Nephron (organoid): ENCODE measurements around the gene ADCY5.

ENCODE experiments used
- H3K27ac Mint-ChIP-seq, 3 experiments: 2 replicates each; pipeline ENCODE4 v1.8.0; 2020; ENCODE audit warnings: mixed read lengths in 3 of 3, mild to moderate bottlenecking in 2 of 3, moderate library complexity in 1 of 3
- H3K27me3 Mint-ChIP-seq: 2 replicates; pipeline ENCODE4 v1.8.0; 2021; ENCODE audit warnings: low read depth, mild to moderate bottlenecking, moderate library complexity, mixed read lengths
- H3K36me3 Mint-ChIP-seq: 2 replicates; pipeline ENCODE4 v1.8.0; 2020; ENCODE audit warnings: low read depth, mixed read lengths
- H3K4me1 Mint-ChIP-seq: 2 replicates; pipeline ENCODE4 v1.8.0; 2020; ENCODE audit warnings: mixed read lengths
- H3K4me3 Mint-ChIP-seq, 3 experiments: 2 replicates each; pipeline ENCODE4 v1.8.0; 2020; ENCODE audit warnings: mild to moderate bottlenecking in 3 of 3, mixed read lengths in 3 of 3, moderate library complexity in 2 of 3
- H3K9me3 Mint-ChIP-seq: 2 replicates; pipeline ENCODE4 v1.8.0; 2020; ENCODE audit warnings: mixed read lengths
- TF ChIP-seq, protein P1 (sequence below), 3 experiments: fragments of 200-600 bp; sonication (generic); IDR thresholded peaks; one replicate each; pipeline ENCODE4 v1.5.0; 2021; ENCODE audit warnings: antibody characterized with exemption in 3 of 3; ENCODE audit not compliant: unreplicated experiment in 3 of 3

ADCY5 gene

DNA sequence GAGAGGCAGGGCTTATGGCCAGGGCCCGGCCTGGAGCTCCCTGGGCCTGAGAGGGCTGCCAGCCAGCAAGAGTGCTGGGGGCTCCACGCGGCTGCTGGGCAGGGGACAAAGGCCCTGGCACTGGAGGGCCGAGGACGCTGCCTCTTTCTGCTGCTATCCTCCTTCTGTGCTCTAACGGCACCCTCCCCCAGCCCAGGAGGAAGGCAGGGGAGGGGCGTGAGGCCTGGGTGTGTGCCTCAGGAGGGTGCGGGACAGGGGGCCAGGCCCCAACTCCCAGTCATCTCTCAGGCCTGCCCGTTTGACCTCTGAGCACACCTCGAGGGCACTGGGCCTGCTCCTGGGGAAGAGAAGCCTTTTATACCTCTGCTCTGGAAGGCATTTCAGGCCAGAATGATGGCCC is 115.5 kb downstream of the ADCY5 start:
- H3K36me3 Mint-ChIP-seq: no peaks in the 10 kb centered on the region
- no peaks in the 10 kb centered on the region for H3K9me3 Mint-ChIP-seq

DNA sequence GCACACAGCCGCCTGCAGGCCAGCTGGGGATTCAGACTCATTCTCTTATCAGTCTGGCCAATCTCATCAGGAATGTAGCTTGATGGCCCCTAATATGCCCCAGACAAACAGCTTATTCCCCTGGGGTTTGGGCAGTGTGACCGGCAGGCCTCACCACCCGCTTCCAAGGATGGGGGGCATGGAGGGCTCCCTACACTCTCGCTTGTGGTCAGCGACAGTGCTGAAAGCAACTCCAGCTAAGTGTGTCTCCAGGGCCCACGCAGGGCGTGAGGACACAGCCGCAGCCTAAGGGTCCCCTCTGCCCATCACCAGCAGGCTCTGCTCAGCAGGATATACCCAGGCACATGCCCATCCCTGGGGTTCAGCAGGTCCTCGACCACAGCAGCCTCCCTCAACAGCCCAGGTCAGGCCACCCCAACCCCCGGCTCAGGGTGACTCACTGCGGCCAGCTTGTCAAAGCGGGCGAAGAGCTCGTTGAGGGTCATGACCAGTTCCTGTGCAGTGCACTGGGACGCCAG is 116.7 kb downstream of the ADCY5 start:
- no peak overlapping the region for H3K27ac Mint-ChIP-seq
- no peaks in the 10 kb centered on the region for H3K9me3 Mint-ChIP-seq
- TF ChIP-seq, protein P1, sequence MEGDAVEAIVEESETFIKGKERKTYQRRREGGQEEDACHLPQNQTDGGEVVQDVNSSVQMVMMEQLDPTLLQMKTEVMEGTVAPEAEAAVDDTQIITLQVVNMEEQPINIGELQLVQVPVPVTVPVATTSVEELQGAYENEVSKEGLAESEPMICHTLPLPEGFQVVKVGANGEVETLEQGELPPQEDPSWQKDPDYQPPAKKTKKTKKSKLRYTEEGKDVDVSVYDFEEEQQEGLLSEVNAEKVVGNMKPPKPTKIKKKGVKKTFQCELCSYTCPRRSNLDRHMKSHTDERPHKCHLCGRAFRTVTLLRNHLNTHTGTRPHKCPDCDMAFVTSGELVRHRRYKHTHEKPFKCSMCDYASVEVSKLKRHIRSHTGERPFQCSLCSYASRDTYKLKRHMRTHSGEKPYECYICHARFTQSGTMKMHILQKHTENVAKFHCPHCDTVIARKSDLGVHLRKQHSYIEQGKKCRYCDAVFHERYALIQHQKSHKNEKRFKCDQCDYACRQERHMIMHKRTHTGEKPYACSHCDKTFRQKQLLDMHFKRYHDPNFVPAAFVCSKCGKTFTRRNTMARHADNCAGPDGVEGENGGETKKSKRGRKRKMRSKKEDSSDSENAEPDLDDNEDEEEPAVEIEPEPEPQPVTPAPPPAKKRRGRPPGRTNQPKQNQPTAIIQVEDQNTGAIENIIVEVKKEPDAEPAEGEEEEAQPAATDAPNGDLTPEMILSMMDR (IDR thresholded peaks at IDR 0.05; ENCODE audit: unreplicated experiment in 3 of 3): no peak
- H3K36me3 Mint-ChIP-seq: no peaks in the 10 kb centered on the region
- H3K27me3 Mint-ChIP-seq: peaks cover 19% of the 10 kb centered on the region
- H3K4me3 Mint-ChIP-seq: no peak overlapping the region
- no peaks in the 10 kb centered on the region for H3K4me1 Mint-ChIP-seq

More for the DNA sequence above, 115.5 kb downstream of the ADCY5 start:
- peaks cover 17% of the 10 kb centered on the region for H3K27me3 Mint-ChIP-seq
- H3K4me3 Mint-ChIP-seq: no peak overlapping the region
- TF ChIP-seq, protein P1 (IDR thresholded peaks at IDR 0.05; ENCODE audit: unreplicated experiment in 3 of 3): no peak
- no peak overlapping the region for H3K27ac Mint-ChIP-seq
- H3K4me1 Mint-ChIP-seq: no peaks in the 10 kb centered on the region

DNA sequence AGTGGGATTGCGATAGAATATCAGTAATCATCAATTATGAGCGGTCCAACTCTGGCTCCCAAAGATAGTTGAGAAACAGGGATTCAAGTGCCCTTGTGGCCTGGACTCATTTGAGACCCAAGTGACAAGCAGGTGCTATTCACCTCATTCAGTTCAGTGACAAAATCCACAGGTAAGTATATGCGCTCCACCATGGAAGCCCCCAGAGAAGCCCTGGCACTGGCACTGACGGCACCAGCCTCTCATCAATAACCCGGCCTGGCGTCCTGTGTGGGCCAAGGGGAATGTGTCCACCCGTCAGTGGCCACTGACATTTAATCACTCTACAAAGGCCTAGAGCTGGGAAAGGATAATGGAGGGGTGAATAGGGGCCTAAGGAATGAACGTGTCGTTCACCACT is 117.2 kb downstream of the ADCY5 start:
- Mint-ChIP-seq H3K27ac (no peak overlapping the region), H3K27me3 (peaks cover 19% of the 10 kb centered on the region), H3K4me3 (no peak overlapping the region), H3K36me3 (no peaks in the 10 kb centered on the region), H3K4me1 (no peaks in the 10 kb centered on the region), H3K9me3 (no peaks in the 10 kb centered on the region)
- TF ChIP-seq, protein P1 (IDR thresholded peaks at IDR 0.05; ENCODE audit: unreplicated experiment in 3 of 3): no peak

DNA sequence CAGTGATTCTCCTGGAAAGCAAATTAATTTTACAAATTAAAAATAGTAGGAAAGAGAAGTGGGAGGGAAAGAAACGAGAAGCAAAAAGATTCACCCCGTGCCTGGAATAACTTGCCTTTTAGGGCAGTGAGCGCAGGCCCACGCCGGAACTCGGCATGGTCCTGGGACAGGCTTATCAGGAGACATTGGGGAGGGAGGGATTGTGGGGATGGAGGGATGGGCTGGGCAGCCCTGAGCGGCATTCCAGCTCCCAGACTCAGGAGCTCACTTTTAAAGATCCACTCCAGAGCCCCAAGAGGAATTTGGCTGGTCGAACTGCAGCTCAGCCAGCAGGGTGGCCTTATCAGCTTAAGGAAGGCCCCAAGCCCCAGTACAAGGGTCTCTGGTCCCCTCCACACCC is 117.9 kb downstream of the ADCY5 start:
- Mint-ChIP-seq H3K36me3 (no peaks in the 10 kb centered on the region), H3K27me3 (peaks cover 19% of the 10 kb centered on the region), H3K27ac (no peak overlapping the region), H3K4me1 (no peaks in the 10 kb centered on the region), H3K9me3 (no peaks in the 10 kb centered on the region), H3K4me3 (no peak overlapping the region)
- TF ChIP-seq, protein P1 (IDR thresholded peaks at IDR 0.05; ENCODE audit: unreplicated experiment in 3 of 3): no peak

DNA sequence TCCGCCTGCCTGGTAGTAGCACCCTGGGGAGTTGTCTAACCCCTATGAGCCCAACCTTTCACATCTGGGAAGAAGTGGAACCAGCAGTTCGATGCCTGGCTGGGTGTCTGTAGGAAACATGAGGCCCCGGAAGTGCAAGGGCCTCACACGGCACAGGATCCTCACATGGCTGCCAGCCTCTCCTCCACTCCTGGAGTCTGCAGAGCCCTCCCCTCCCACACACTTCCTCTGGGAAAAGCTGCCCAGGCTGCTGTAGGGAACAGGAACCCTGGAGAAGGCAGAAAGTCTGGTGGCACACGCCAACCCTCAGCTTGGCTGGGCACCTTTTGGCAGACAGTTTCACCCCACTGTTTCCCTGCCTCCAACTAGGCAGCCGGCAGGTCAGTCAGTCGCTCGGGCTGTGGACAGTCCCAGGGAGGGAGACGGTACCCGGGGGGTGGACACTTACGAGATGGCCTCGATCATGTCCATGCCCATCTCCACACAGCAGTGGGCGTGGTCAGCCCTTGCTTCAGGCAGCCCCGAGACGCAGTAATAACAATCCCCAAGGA is 118.4 kb downstream of the ADCY5 start:
- Mint-ChIP-seq H3K4me3 (no peak overlapping the region), H3K9me3 (no peaks in the 10 kb centered on the region), H3K4me1 (no peaks in the 10 kb centered on the region), H3K27ac (no peak overlapping the region), H3K27me3 (peaks cover 19% of the 10 kb centered on the region), H3K36me3 (no peaks in the 10 kb centered on the region)
- TF ChIP-seq, protein P1 (IDR thresholded peaks at IDR 0.05; ENCODE audit: unreplicated experiment in 3 of 3): no peak

DNA sequence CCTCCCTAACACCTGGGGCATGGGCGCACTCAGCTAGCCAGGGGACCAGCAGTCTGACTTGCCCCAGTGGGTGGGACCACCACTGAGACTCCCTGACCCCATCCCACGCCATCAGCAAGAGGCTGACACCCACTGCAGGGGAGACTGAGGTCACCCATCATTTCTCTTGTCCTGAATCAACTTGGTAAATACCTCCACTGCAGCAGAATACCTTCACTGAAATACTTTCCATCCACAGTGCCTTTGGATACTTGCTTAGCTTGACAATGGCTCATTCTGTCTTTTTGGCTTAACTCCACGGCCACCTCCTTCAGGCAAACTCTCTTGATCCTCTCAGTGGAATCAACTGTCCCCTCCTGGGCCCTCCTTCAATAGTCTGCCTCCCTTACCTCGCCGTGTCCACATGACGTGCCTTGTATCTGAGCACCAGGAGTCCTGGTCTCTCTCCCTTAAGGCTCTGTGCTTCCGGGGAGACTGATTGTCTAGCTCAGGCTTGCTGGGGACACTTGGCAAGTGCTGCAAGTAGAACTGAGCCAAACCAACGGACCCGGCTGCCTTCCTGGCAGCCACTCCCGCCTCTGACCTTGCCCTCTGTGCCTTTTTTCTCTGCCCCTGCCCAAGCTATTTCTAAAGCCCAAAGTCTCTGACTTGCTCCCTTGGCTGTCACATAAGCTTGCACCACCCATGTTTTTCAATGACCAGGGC is 119.1 kb downstream of the ADCY5 start:
- no peaks in the 10 kb centered on the region for H3K9me3 Mint-ChIP-seq
- TF ChIP-seq, protein P1 (IDR thresholded peaks at IDR 0.05; ENCODE audit: unreplicated experiment in 3 of 3): no peak
- peaks cover 19% of the 10 kb centered on the region for H3K27me3 Mint-ChIP-seq
- H3K27ac Mint-ChIP-seq: no peak overlapping the region
- no peaks in the 10 kb centered on the region for H3K4me1 Mint-ChIP-seq
- H3K36me3 Mint-ChIP-seq: no peaks in the 10 kb centered on the region
- H3K4me3 Mint-ChIP-seq: no peak overlapping the region
